Pons (tissue), 1 donor: ENCODE results near the gene ZFY.
"Not testable (repeated sequence)": the region's sequence is repeated elsewhere in the genome, so short reads cannot be mapped to it uniquely, and the experiment has no call there.

ENCODE experiments used
- DNase-seq: peaks from one replicate; pipeline ENCODE4 v3.0.0-alpha.2; 2016; ENCODE audit warnings: low spot score

ZFY gene

GRCh38 chrY:2973110-2973751, 38.0 kb downstream of the ZFY start:
- DNase-seq: no peak

DNA sequence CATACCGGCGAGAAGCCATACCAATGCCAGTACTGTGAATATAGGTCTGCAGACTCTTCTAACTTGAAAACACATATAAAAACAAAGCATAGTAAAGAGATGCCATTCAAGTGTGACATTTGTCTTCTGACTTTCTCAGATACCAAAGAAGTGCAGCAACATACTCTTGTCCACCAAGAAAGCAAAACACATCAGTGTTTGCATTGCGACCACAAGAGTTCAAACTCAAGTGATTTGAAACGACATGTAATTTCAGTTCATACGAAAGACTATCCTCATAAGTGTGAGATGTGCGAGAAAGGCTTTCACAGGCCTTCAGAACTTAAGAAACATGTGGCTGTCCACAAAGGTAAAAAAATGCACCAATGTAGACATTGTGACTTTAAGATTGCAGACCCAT, 44.1 kb downstream of the ZFY start:
- DNase-seq: no peak

DNA sequence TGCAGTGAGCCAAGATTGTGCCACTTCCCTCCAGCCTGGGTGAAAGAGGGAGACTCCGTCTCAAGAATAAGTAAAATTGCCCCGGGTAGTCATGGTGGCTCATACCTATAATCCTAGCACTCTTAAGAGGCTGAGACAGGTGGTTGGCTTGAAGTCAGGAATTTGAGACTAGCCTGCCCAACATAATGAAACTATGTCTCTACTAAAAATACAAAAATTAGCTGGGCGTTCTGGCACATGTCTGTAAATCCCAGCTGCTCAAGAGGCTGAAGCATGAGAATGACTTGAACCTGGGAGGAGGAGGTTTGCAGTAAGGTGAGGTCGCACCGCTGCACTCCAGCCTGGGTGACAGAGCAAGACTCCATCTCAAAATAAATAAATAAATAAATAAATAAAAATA, 49.3 kb downstream of the ZFY start:
- DNase-seq: no peak

- DNase-seq: not testable (repeated sequence)
These were observed 52.0 kb downstream of the ZFY start for GRCh38 chrY:2987178-2987577.

- not testable (repeated sequence) for DNase-seq
These were observed 62.2 kb downstream of the ZFY start for GRCh38 chrY:2997369-2997768.

GRCh38 chrY:3002190-3002589, 67.0 kb downstream of the ZFY start:
- DNase-seq: peak; percentile 4

GRCh38 chrY:3002680-3003515, 67.7 kb downstream of the ZFY start:
- DNase-seq: peak; percentile 25

DNA sequence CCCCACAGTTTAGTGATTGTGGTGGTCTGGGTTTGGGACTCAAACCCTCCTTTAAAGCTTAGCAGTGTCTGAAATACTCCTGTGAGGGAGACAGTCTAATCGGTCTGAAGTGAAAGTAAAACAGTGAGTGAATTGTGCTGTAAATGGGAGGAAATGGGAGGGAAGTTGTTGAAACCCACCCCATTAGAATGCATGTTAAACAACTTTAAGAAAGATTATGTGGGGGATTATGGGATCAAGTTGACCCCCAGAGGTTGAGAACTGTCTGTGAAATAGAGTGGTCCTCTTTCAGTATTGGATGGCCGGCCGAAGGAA, 68.3 kb downstream of the ZFY start:
- peak; percentile 2 for DNase-seq

GRCh38 chrY:3003846-3004245, 68.7 kb downstream of the ZFY start:
- no peak for DNase-seq

GRCh38 chrY:3006031-3006430, 70.8 kb downstream of the ZFY start:
- not testable (repeated sequence) for DNase-seq

DNA sequence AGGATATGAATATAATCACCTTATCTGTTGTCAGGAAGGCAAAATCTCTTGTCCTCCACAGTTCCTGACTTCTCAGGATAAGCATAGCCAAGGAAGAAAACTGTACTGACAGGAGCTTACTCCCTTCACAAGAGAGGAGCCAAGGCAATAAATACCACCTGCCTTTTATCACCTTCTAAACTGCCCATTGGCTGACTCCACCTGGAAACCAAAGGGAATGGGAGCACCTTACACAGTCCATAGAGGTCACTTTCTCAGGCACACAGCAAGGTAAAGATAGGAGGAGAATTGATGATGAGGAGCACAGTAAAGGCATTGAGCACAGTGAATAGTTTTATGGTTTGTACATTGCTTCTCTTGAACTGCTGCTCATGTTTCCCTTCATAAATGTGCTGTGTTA, 72.8 kb downstream of the ZFY start:
- DNase-seq: no peak

DNA sequence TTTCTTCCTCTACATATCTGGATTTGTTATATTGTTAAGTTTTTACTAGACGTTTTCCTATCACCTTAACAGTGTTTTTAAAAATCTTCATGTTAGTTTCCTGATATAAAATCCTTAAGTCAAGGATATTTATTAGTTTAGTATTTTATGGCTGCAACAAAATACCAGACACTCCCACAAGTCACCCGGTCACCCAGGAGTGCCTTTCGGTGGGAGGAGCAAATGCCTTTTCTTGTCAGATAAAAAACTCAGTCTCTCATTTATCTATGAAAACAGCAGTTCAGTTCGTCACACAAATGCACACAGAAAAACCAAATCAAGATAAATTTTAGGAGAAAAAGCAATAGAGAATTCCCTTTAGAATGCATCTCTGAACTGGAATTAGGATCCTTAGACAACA, 77.0 kb downstream of the ZFY start:
- no peak for DNase-seq

GRCh38 chrY:3016594-3016993, 81.4 kb downstream of the ZFY start:
- DNase-seq: peak; percentile 29

DNA sequence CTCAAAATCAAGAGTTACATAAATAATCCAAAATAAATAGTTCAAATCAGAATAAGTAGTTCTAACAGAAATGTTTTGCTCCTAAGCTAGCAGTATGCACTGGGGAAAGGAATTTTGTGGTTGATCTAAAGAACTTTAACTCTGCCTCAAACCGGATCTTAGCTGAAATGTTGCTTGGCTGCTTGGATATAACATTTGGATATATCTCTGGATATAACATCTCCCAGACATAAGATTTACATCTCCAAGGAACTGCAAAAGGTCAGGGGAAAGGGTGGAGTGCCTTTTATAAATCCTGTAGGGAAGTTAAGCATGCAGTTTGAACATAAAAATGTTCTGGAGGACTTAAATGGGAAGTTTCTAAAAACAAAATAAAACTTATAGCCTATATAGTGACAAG, 83.4 kb downstream of the ZFY start:
- DNase-seq: no peak

DNA sequence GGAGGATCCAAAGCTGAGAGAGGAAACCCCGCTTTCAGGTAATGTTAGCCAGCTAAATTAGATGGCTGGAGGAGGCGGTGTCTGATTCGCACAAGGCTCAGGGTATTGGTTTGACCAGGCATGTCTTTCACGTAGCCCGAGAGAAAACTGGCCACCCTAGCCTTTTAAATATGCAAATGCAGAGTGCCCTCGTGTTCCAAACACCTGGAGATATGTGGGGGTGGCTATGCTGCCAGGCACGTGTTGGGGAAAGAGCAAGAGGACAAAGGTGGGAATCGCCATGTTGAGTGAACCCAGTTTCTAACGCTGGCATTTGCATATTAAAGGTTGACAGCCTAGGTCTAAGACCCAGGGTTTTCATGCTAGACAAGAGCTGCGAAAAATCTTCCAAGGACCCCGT, 84.4 kb downstream of the ZFY start:
- DNase-seq: no peak

GRCh38 chrY:3021176-3021575, 86.0 kb downstream of the ZFY start:
- DNase-seq: peak; percentile 5

DNA sequence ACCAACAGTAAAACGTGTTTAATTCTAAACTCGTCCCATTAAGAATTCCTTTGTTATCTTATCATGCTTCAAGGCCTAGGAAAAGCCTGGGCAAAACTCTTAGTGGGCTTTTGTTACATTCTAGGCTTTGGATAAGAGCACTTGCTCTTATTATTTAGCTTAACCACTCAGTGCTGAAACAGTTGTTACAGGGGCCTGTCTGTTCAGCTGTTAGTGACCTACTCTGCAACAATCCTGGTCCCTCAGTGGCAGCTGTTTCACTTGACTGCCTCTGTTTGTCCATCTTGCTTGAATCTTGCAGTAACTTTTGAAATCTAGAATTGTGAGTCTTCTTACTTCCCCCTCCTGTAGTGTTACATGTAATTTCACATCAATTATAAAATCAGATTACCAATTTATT, 88.4 kb downstream of the ZFY start:
- no peak for DNase-seq

DNA sequence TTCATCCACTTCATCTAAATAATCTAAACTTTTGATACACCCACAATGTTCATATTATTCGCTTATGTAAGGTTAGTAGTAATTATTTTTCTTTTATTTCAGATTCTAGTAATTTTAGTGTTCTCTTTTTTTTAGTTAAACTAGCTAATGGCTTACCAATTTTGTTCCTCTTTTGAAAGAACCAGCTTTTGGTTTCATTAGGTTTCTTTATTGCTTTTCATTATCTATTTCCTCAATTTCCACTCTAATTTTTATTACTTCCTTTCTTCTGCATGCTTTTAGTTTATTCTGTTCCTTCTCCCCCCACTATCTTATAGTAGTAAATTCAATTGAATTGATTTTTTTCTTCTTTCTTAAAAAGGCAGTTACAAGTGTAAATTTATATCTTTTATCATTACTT, 90.2 kb downstream of the ZFY start:
- DNase-seq: no peak
